Stimulated activated CD8-positive, alpha-beta memory T cell treated with anti-CD3 and anti-CD28 coated beads, Interleukin-7, amount 100 ng/mL, for 4 hours (primary cell): Measurements from ENCODE around the gene TESK2.
"Not testable (repeated sequence)": the region's sequence is repeated elsewhere in the genome, so short reads cannot be mapped to it uniquely, and the experiment has no call there.

Experiments
- DNase-seq, 2 donors: peaks; one replicate each; pipeline ENCODE4 v3.0.0-alpha.2; 2020; ENCODE audit warnings: low read depth in 2 of 2

The TESK2 gene

GRCh38 chr1:45490626-45491486, at the start of gene TESK2:
TESK2 (minus strand) TSS chr1:45491163; CDS start chr1:45457785, 33,378 bp downstream.
- peak; percentile 92 to 97 for DNase-seq

- DNase-seq: no peak
Measured at GRCh38 chr1:45536886-45537285, 45.9 kb upstream of the TESK2 start.

- DNase-seq: no peak
Measured at GRCh38 chr1:45535988-45536766, 45.2 kb upstream of the TESK2 start.

DNA sequence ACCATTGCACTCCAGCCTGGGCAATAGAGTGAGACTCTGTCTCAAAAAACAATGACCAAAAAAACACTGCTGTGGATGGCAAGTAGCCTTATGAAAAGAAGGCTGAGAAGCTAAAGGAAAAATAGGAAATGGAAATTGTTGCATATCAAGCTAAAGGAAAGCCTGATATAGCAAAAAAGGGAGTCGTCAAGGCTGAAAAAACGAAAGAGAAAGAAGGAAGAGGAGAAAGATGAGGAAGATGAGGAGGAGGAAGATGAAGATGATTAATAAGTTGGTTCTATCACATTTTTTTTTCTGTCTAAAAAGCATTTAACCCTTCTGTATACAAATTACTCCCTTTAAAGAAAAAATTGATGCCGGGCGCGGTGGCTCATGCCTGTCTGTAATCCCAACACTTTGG, 40.9 kb upstream of the TESK2 start:
- DNase-seq: no peak

DNA sequence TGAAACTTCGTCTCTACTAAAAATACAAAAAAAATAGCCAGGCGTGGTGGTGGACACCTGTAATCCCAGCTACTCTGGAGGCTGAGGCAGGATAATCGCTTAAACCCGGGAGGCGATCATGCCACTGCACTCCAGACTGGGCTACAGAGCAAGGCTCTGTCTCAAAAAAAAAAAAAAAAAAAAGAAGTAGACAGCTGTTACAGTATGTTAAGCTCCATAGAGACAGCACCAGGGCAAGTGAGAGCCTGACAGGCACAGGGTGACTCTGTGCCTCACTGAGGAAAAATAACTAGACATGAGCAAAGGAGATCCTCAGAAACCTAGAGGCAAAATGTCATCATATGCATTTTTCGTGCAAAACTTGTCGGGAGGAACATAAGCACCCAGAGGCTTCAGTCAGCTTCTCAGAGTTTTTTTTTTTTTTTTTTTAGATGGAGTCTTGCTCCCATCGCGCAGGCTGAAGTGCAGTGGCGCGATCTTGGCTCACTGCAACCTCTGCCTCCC, 39.7 kb upstream of the TESK2 start:
- no peak for DNase-seq

GRCh38 chr1:45526135-45526644, 35.2 kb upstream of the TESK2 start:
- DNase-seq: no peak

- DNase-seq: not testable (repeated sequence)
Measured at GRCh38 chr1:45523975-45524374, 33.0 kb upstream of the TESK2 start.

GRCh38 chr1:45523516-45523915, 32.6 kb upstream of the TESK2 start:
- DNase-seq: not testable (repeated sequence)

- no peak for DNase-seq
Measured at GRCh38 chr1:45522324-45523104, 31.6 kb upstream of the TESK2 start.

DNA sequence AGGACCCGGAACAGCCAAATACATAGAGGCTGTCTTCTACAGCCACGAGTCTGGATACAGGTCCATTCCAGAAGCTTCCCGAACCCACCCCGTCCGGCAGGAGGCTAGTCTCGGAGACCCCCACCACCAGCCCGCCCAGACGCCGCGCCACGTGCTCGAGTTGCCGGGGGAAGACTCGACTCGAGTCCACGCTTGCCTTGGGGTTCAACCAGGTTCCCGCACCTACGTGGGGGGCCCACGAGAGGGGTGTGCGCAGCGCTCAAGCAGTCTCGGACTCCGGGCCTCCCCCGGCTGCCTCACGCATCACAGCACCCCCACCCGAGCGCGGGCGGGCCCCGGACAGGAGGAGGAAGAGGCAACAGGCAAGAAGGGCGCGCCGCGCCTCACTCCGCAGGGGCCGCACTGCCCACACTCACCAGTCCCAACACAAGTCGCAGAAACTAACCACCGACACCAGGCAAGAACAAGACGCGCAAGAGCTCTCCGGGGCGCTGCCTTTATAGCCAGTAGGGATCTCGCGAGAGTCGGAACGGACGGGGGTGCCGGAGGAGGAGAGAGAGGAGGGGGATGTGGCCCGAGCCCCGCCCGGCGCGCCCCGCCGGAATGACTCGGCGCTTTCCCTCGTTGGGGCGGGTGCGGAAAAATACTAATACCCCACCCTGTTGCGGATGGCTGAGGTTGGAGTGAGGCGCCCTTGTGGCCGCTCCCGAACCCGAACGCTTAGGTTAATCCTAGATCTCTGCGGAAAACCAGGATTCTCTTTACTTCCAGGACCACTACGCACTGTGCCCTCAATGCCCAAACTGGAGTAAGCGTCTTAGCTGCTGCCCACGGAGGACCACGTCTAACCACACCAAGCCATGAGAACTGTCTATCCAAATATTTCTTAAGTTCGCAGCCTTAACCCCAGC, 30.7 kb upstream of the TESK2 start, which contains the start of gene PRDX1:
Gene PRDX1 (minus strand): TSS at position 472 of the 911 bp plus-strand sequence. CDS start 2,841 bp downstream, outside the sequence.
- DNase-seq: peak; percentile 93 to 94

DNA sequence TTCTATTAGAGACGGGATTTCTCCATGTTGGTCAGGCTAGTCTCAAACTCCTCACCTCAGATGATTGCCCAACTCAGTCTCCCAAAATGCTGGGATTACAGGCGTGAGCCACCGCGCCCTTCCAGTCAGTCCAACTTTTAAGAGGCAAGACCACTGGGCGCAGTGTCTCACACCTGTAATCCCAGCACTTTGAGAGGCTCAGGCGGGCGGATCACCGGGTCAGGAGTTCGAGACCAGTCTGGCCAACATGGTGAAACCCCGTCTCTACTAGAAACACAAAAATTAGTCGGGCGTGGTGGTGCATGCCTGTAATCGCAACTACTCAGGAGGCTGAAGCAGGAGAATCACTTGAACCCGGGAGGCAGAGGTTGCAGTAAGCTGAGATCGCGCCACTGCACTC, 28.8 kb upstream of the TESK2 start:
- not testable (repeated sequence) for DNase-seq

DNA sequence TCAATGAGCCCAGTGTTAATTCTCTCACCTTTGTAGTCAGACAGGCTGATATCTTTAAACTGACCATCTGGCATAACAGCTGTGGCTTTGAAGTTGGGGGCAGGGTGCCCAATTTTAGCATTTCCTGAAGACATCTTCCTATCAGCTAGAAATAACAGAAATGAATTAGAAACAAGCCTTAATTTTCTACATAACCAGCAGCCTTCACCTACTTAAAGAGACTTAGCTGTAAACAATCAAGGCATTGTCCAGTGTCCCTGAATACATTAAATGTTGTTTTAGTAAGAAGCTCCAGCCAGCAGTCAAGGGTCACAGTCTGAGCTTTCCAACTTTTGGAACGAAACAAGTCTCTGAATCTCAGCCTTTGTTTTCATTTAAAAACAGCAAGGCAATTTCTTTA, 27.9 kb upstream of the TESK2 start:
- no peak for DNase-seq

- not testable (repeated sequence) for DNase-seq
Measured at GRCh38 chr1:45518366-45518765, 27.4 kb upstream of the TESK2 start.

GRCh38 chr1:45516465-45516864, 25.5 kb upstream of the TESK2 start:
- no peak for DNase-seq

- DNase-seq: no peak
Measured at GRCh38 chr1:45516036-45516435, 25.1 kb upstream of the TESK2 start.

- not testable (repeated sequence) for DNase-seq
Measured at GRCh38 chr1:45513532-45514260, 22.7 kb upstream of the TESK2 start.

GRCh38 chr1:45512641-45513054, 21.7 kb upstream of the TESK2 start:
- peak; percentile 26 to 39 for DNase-seq

GRCh38 chr1:45510972-45511527, 20.1 kb upstream of the TESK2 start:
- no peak for DNase-seq
